Prostate gland (tissue), 2 donors: ENCODE data around the gene CDYL.

ENCODE experiments used
- POLR2A ChIP-seq: fragments of 450-650 bp; IDR thresholded peaks from one replicate; pipeline ENCODE4 v1.6.1; 2016; ENCODE audit warnings: antibody characterized with exemption, mild to moderate bottlenecking
- POLR2AphosphoS5 ChIP-seq: sonication (generic); formaldehyde crosslinking; IDR thresholded peaks from one replicate; pipeline ENCODE4 v1.6.1; 2017; ENCODE audit warnings: antibody characterized with exemption
- TF ChIP-seq, protein P1 (sequence below), 4 experiments: fragments of 200-600 bp in 2 of 4; fragments of 450-650 bp in 2 of 4; sonication (generic) in 2 of 4; IDR thresholded peaks; 1 replicate in 3 of 4; 2 replicates in 1 of 4; pipeline ENCODE4 v1.5.1; 2016 to 2019; ENCODE audit warnings: antibody characterized with exemption in 4 of 4, mild to moderate bottlenecking in 2 of 4, moderate library complexity in 2 of 4

DNA sequence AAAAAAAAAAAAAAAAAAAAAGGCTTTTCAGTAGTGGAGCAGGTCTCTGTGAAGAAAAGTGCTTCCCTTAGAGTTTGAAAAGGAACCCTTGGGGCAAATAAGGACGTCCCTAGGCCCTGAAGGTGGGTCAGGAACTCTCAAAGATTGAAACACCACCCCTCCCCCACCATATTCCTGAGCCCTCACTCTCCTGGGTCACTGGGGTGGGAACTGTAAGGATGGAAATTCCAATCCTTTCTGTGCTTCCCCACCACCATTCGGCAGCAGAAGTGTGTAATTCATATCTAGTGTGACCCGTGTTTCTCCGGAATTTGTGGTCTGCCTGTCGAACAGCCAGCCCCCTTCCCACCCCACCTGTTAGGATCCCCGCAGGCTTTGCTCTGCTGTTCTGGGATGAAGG lies 12.3 kb downstream of the CDYL start:
- TF ChIP-seq, protein P1, sequence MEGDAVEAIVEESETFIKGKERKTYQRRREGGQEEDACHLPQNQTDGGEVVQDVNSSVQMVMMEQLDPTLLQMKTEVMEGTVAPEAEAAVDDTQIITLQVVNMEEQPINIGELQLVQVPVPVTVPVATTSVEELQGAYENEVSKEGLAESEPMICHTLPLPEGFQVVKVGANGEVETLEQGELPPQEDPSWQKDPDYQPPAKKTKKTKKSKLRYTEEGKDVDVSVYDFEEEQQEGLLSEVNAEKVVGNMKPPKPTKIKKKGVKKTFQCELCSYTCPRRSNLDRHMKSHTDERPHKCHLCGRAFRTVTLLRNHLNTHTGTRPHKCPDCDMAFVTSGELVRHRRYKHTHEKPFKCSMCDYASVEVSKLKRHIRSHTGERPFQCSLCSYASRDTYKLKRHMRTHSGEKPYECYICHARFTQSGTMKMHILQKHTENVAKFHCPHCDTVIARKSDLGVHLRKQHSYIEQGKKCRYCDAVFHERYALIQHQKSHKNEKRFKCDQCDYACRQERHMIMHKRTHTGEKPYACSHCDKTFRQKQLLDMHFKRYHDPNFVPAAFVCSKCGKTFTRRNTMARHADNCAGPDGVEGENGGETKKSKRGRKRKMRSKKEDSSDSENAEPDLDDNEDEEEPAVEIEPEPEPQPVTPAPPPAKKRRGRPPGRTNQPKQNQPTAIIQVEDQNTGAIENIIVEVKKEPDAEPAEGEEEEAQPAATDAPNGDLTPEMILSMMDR (IDR thresholded peaks at IDR 0.05): no peak
- no peak for TF ChIP-seq POLR2A
- TF ChIP-seq POLR2AphosphoS5: no peak
